A204.1 (cell line): ENCODE results near the gene PYGM.

Experiments used
- FAIRE-seq: peaks from 2 replicates; lab custom pipeline; 2012; peaks lifted over from hg19 to GRCh38; lab: Jason Lieb, UNC

The PYGM gene

GRCh38 chr11:64767344-64768299 lies 7.8 kb upstream of the PYGM start:
- no peak for FAIRE-seq

DNA sequence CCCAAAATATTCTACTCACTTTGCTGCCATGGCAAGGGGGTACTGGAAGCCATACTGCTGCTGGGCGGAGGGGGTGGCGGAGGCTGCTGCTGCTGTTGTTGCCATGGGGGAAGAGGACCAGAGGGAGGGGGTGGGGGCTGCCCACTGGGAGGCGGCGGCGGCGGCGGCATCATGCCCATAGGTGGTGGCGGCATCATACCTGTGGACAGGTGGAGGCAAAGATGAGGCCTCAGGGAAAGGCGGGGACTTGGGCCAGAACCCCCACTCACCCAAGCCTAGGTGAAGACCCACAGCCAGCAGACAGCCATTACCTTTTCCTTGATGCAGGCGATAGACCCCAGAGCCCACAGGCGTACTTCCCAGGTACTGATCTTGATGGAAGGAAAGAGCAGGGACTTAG lies 7.1 kb upstream of the PYGM start:
- no peak for FAIRE-seq

GRCh38 chr11:64765851-64766665 lies 6.3 kb upstream of the PYGM start:
- FAIRE-seq = no peak

DNA sequence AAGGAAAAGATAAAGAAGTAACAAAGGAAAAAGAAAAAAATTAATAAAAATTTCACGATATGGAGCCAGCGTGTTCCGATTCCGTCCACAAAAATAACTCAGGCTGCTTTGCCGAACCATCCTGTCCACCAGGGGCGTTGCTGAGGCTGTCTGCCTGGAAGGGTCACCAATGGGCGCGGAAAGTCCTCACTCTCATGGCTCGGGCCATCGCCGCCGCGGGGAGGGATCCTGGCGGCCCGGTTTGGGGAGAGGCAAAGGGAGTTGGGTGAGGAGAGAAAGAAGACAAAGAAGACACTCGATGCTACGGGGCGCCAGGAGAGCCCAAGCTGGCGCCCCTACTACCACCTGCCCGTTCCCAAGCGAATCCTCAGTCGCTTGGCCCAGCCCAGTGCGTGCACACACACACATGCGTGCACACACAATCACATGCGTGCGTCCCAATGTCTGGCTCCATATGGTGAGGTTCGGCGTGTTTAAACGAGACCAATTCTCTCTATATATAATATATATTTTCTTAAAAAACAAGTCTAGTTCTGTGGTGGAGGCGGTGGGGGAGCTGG lies 5.6 kb upstream of the PYGM start:
- no peak for FAIRE-seq

DNA sequence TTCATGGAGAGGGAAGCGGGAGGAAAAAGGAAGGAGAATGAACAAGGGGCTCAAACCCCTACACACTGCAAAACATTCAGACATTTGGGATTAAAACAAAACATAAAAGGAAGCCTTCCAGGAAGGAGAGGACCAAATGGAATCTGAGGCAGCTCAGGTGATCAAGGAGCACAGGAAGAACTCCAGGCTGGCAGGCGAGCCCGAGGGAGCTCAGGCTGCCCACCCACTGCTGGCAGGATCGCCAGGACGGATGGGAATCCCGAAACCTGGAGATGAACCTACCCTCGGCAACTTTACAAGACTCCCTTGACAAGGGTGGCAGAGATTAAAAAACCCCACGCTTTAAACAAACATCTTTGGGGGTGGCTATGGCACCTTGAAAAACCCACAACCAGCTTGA lies 5.0 kb upstream of the PYGM start:
- FAIRE-seq = no peak

DNA sequence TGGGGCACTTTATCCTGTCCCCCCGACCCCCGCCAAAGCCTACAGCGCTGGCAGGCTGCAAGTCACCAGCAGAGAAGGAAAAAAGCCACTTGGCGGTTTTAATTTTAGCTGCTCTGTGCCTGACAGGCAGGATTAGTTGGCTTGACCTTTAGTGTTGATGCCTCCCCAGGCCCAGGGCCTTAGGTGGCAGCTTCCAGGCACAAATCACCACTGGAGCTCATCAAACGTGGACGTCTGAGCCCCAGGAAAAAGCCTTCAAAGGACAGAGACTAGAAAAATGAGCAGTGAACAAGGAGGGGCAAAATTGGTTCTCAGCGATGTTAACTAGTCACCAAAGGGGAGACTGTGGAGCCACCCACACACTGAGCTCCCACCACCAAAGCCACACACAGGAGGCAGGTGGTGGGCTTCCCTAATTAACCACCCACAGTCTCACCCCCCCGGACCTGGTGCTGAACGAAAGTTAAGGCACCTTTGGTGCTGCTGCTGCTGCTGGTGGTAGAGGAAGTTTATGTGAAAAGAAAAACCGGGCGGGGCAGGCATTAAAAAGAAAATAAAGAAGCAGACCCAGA lies 4.4 kb upstream of the PYGM start:
- FAIRE-seq = no peak

GRCh38 chr11:64763526-64764039 lies 3.8 kb upstream of the PYGM start:
- no peak for FAIRE-seq

DNA sequence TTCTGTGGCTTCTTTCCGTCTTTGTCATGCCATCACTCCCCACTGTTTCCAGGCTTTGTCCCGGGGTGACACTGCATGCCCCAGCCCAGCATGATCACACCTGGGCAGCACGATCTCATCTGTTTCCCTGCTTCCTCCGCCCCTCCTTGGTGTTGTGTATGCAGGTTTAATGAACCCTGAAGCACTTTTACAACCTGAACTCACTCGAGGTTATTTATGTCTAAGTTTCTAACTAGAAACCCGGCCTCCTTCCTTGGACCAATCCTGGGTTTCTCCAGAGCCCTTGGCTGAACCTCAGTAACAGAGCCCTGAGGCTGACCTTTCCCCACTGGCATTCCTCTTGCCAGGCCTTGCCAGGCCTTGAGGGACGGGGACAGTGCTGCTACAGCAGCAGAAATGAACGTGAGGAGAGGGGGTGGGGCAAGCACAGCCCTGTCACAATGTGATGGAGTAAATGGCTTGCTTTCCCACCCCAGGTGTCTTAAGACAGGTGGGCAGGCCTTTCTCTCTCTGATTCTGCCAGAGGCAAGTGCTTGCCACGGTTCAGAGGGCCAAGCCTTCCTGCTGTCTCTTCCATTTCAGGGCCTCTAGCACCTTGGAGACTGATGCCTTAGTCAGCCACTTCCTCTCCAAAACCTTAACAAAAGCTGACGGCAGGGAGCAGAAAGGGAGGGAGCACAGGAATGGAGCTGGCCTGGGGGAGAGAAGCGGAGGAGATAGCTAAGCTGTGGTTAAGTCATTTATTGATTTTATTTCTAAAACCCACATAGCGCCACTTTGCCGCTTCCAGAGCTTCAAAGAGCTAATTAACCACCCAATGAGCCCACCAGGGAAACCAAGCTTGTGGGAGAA lies 3.1 kb upstream of the PYGM start:
- no peak for FAIRE-seq

DNA sequence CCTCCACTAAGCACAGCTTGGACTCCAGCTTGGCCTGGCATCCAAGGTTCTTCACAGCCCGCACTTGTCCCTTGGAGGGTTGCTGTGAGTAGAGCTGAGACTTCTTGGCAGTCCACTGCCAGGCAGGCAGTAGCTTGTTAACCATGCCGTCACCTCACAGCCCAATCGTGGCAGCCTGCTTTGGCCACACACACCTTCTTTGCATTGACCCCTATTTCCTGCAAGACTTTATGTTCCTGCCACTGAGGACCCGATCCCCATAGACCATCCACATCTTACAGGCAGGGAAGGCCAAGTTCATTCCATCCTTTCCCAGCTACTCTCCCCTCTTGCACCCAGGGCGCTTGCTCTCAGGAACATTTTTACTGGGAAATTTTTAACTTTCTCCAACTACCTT lies 2.5 kb upstream of the PYGM start:
- FAIRE-seq = no peak

DNA sequence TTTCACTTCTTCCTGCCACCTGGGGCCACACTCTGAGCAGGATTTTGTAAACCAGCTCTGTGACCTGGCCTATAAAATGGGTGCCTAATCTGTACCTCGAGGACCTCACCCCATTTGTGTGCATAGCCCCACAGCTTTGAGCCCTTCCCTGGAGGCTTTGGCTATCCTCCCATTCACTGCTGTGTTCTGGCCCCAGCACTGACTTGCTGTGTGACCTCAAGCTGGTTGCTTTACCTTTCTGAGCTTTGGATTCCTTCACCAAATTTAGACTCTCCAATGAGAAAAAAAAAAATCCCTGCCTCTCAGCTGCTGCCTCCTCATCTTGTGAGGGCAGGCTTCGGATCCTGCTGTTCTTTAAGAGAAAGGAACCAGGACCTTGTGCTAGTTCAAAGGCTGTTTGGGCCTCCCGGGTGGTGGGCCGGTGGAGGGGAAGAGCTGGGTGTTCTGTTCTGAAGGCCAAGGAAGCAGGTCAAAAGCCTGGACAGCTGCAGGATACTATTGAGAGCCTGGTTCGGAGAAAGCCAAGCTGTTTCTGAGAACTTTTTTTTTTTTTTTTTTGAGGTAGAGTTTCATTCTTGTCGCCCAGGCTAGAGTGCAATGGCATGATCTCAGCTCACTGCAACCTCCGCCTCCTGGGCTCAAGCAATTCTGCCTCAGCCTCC lies 1.1 kb upstream of the PYGM start:
- no peak for FAIRE-seq

DNA sequence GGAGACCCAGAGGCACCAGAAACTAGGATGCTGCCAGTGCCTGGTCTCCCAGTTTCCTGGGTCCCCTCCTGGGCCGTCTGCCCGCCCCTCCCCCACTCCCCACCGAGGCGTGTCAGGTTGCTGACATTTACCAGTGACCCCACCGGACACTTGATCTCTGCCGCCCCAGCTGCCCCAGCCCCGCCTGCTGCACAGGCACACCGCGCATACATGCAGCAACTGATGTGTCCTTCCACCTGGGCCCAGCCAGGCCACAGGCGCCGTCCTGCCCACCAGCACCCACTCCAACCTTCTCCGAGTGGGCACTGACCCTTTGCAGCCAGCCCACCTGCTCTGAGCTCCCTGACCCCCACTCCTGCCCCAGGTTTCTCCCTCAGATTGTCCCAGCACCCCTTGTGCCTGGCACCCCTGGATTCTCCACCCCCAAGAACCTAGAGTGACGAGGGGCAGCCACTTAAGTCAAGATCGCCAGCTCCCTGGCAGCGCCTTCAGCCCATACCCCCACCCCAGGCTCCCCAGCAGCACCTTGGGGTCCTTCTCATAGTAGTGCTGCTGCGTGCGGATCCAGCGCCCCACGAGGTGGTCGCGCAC lies 548 bp downstream of the PYGM start:
- no peak for FAIRE-seq

DNA sequence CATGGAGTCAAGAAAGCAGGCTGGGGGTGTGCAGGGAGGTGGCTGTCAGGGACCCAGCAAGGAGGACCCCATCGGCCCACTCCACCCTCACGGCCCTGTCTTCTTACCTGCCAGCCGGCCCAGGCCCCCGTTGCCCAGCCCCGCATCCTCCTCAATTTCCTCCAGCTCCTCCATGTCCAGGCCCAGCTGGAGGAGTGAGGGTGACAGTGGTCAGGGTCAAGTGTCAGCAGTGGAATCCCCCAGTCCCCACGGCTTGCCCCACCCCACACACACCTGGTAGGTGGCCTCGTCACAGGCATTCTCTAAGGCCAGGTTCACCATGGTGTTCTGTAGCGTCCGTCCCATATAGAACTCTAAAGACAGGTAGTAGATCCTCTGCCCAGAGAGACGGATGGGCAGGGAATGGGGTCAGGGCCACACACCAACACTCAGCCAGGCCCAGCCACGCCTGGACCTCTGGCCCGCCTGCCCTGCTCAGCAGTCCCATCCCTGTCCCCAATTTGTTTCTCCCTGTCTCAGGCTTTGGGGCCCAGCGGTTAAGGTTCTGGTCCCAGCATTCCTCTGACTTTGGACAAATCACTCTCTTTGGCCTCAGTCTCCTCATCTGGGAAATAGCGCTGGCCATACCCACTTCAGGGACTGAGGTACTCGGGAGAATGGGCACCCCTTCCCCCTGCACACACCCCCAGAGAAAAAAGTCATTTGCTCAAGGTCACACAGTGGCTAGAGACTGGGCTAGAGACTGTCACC lies 1.3 kb downstream of the PYGM start:
- no peak for FAIRE-seq

- no peak for FAIRE-seq
Observed at GRCh38 chr11:64757549-64758329, 2.0 kb downstream of the PYGM start.

- FAIRE-seq = no peak
Observed at GRCh38 chr11:64755681-64756361, 4.0 kb downstream of the PYGM start.

GRCh38 chr11:64754919-64755662 lies 4.7 kb downstream of the PYGM start:
- no peak for FAIRE-seq

GRCh38 chr11:64754124-64754918 lies 5.5 kb downstream of the PYGM start:
- no peak for FAIRE-seq
